ENCODE results near the gene CYB561D2. TPM values are rescaled to one million over a fixed set of nuclear protein-coding genes. Genes with fewer than 3 reads are reported as not detected.

CYB561D2 gene
- total RNA-seq, 1 experiment from 2014 or later: 32.8 TPM

DNA sequence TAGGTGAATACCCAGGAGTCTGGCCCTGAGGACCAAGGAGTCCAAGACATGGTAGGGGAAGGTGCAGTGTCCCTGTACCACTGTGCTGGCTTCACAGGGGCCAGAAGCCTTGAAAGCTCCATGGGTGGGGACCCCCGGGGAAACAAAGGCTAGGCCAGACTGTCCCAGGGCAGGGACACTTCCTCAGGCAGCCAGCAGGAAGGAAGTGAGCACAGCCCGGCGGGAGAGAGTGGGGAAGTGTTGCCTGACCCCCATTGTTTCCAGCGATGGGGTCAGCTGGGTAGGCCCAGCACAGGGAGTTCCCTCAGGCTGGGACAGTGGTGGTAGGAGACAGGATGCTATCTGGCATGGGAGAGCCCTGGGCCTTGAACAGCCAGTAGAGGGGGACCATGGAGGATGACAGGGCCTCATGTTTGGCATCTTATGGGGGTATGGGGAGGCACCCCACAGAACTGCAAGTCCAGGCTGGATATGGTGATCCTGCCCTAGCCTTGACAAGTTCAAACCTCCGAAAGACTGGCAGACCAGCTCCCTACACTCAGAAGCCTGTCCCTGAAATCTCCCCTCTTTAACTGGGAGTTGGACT, 27.0 kb upstream of the CYB561D2 start:
- DNase-seq (ENCODE audit: low read depth): no peak

DNA sequence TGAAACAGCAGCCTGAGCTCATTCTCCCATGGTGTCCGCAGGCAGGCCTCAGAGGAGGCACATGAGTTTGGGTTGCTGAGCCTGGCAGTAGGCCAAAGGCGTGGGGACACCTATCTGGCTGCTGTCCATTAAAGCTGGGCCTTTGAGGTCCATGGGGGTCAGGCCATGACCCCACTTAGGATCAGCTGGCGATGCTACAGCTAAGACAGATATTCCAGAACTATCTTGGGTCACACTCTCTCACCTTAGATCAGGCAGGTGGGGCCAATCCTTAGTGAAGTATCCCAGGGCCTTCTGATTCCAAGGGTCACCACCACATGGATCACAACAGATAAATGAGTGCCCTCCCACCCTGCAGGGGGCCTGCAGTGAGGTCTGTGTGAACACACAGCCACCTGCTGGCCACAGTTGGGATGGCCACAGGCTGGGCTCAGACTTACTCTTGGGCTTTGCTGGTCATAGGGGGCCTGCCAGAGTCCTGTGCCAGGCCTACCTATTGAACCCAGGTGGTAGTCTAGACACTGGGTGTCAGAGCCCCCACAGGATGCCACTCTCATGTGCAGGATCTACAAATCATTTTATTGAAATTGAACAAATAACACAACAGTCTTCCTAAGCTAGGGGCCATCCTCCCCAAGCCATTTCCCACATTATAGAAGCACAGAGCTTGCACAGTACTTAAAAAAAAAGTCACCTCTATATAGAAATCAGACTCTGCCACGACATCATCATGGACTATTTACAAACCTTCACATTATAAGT, 26.1 kb upstream of the CYB561D2 start:
- DNase-seq (ENCODE audit: low read depth): peak; percentile 49

DNA sequence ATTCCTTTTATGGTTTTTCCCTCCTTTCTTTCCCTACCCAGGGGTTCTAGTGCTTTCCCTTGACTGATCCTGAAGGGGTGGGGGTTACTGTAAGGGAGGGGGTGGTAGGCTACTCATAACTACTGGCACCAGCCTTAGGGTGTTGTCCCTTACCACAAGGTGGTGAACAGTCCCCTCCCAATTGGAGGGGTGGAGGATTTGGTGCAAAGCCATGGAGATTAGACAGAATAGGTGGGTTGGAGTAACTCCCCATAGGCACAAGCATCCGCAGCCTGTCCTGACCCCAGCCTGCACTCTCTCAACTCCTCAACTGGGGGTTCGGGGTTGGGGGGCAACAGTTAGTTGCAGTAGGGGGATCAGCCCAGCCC, 25.6 kb upstream of the CYB561D2 start:
- DNase-seq (ENCODE audit: low read depth): no peak

DNA sequence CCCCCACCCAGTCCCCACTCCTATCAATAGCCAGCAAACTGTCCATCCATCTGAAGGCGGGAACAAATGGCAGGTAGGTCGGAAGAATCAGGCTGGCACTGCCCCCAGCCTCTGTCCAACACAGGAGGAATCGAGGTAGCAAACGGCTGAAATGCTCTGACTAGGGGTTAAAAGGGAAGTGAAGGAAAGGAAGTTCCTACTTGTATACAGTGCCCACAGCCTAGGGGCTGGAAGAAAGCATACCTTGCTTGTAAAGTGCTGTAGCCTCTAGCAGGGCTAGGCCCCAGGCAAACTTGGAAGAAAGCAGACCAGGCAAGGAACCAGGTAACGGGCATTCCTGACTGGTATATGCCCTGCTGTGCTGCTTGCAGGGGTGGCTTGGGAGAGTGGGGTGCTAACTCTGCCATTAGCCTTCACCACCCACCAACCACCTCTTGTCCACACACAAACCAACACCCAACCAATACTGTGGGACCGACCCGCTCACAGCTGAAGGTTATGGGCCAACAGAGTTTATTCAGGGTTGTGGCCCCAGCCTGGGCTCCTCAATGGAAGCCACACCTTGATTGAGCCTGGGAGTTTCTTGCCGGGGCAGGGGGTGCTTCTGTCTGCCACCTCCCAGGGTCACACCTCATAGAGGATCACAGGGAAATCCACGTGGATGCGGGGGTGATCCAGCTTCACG, 25.0 kb upstream of the CYB561D2 start:
- DNase-seq (ENCODE audit: low read depth): no peak

DNA sequence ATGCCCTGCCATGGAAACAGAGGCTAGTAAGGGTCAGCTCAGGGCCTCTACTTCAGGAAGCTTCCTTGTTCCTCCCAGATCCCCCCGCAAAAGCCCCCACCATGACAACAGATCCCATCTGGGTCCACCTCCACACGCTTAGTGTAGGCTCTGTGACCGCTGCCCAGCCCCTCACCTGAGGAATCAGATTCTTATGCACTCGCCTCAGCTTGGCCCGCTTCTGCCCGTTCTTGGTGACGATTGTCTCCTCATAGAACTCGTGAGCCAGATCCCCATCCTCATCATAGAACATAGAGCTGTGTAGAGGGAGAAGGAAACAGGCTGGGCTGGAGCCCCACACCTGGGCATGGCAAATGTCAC, 24.5 kb upstream of the CYB561D2 start:
- no peak for DNase-seq (ENCODE audit: low read depth)

DNA sequence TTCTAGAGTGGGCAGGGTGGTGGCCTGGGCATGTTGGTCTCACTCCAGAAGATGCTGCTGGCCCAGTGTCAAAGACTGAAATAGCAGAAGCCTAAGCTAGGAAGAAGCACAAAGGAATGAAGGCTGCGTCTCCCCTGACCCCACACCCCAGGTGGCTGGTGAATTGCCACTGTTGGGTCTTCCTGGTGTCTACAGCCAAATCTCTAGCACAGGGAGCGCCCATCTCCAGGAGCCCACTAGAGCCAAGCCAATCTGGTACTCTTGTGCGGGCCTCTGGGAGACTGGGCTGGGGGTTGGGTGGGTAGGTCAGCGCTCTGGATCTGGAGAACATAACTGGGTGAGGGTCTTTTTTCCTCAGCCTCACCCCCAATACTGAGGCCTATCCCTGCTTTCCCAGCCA, 23.5 kb upstream of the CYB561D2 start:
- DNase-seq (ENCODE audit: low read depth): no peak

DNA sequence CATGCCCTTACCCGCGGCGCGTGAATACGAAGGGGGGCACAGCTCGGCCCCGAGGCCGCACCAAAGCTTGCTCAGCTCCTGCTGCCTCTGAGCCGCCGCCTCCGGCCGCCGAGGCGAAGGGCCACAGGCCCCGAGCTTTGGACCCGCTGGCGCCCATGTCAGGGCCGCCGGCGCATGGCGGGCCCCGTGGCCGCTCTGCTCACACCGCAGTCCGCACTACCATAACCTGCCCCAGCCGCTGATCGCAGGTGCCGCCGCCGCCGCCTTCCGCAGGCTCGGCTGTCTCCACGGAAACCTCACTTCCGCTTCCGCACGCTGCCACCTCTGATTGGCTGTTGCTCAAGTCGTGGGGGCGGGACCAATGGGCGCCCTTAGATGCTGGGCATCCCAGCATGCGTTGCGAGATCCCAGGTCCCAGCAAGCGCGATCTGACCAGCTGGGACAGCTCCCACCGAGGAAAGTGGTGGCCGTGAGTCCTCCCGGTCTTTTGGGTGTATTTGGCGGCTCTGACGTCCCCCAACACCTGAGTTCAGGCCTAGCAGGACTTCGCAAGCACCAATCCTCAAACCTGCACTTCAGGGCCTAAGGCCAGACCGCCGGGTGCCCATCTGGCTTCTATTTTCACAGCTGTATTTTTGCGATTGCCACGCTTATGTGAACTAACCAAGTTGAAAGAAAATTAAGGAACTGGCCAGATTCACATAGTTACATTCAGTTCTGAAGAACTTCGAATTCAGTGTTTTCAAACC, 22.5 kb upstream of the CYB561D2 start, which contains the start of gene TUSC2:
Gene TUSC2, minus strand, starts transcription at position 281 of the 749 bp plus-strand sequence. Its CDS starts 124 bp downstream, at position 157.
- peak; percentile 94 for DNase-seq (ENCODE audit: low read depth)

DNA sequence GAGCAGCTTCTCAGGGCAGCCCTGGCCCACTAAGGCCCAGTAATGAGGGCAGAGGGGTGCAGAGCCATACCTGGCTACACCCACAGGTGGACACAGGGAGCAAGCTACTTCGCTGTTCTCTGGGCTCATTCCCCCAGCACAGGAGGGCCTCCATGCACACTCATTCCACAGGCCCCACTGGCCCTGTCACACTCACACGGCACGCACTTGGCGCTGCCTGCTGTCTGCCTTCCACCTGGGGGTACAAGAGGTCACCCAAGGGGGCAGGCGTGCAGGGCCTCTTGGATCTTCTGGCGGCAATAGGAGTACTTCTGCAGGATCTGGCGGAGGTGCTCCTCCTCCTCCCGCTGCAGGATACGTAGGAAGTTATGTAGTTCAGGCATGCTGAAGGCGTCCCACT, 20.3 kb upstream of the CYB561D2 start:
- DNase-seq (ENCODE audit: low read depth): no peak

DNA sequence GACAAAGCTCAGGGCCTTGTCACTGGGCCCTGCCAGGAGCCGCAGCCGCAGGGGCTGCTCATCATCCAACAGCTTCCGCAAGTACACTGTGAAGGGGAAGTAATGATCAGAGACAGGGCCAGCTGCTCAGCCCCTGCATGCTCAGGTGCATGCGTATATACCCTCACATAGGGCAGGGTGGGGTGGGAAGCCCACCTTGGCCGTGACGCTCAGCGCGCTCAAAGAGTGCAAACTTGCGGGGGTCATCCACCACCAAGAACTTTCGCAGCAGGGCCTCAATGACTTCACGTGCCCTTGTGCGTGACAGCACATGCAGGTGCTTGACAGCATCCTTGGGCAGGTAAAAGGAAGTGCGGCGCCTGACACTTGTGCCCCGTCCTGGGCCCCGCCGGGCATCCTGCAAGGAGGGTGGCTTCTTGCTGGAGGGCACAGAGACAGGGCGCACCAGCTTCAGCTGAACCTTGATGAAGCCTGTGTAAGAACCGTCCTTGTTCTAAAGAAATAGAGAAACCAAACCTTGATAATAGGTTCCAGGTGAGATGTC, 19.2 kb upstream of the CYB561D2 start:
- no peak for DNase-seq (ENCODE audit: low read depth)

DNA sequence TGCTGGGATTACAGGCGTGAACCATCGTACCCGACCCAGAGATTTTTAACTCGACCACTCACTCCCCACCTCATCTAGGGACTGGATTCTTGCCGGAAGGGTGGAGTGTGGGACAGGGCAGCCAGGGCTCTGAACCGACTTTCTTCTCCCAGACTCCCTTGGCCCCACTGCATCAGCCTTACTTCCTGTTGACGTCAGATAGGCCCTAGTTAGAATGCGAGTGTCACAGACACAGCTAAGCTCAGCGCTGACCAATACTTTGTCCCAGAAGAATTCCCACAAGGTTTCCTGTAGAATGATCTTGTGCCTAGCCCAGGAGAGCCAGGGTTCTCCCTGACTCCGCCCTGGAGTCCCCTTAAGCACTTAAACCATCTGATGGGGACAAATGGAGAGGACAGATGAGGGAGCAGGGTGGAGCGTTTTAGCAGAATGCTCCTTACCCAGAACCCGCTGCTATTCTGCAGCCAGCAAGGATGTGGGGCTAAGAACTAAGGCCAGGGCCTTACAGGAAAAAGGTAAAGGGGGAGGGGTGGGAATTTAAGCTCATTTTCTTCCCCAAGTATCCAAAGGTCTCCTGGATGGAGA, 16.8 kb upstream of the CYB561D2 start:
- DNase-seq (ENCODE audit: low read depth): no peak

DNA sequence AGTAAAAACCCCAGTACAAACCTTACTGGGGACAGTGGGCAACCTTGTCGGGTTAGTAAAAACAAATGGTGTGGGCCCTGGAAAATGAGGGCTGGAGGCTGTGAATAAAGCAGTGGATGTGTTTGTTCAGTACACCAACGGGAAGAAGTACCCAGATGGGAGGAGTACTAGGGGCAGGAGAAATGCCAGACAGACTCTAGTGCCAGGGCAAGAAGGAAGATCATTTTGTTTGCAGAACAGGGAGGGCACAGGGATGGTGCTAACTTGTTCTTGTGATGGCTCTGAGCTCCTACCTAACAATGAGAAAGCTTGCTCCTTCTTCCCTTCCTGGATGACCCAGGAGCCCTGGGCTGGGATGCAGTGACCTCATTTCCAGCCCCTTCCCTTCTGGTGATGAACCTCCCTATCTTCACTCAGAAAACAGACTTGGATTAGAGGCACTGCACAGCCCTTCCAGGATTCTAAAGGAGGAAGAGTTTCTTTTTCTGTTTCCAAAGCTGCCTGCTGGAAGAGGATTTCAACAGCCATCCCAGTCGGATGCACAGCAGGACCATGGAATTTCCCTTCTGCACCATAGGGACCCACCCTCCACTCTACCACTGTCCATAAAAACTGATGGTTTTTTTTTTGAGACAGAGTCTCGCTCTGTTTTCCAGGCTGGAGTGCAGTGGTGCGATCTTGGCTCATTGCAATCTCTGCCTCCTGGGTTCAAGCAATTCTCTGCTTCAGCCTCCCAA, 16.2 kb upstream of the CYB561D2 start:
- DNase-seq (ENCODE audit: low read depth): no peak

DNA sequence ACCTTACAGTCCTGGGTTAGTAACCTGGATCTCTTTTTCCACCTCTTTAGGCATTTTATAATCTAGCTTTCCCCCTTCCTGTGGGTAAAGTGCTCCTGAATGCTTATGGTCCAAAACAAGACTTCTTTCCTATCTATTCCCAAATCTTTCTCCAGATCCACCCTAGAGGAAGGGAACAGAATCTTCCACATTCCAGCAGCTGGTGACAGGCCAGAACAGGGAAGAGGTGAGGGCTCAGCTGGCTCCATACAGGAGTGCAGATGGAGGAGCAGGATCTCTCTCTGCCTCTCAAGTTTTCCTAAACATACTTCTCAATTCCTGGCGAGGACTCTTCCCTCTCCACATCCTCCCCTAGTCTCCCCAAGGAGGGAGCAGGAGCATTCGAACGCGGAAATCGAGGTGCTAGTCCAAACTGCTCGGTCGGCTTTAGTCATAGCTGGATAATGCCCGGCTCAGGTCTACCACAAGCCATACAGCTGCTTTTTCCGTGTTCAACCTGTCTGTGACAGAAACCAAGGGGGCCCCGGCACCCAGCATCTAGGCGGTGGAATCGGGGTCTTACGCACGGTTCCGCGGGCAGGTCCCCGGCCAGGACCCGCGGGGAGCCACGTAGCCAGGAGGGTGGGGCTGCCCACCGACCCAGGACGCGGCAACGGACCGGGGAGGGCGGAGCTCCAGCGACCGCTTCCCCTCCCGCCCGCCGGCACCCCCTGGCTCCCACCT, 14.0 kb upstream of the CYB561D2 start:
- peak; percentile 44 for DNase-seq (ENCODE audit: low read depth)

DNA sequence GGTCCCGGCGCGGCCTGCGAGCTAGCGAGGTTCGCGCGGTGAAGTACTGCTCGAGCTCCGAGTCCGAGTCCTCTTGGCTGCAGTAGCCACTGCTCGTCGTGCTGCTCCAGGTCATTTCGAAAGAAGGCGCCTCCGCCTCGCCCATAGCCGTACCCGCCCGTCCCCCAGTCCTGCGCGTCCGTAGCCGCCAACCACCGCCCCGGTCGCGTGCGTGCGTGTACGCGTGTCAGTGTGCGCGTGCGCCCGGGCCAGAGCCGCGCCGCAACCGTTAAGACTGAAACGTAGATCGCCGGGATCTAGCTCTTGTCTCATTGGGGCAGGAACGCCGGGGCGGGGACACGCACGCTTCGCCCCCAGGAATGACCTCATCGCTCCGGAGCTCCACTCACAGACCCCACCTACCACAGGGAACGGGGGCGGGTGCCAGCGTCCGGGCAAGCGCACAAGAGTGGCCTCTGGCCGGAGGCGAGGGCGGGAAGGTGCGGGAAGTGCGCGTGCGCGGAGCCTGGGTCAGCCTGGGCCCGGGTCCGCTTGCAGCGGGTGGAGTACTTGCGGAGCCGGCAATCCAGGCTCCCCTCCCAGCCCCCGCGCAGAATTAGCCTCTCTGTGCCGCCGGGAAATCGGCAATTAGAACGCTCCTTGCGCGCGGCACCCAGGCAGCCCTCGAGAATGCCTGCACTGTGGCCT, 13.3 kb upstream of the CYB561D2 start:
- DNase-seq (ENCODE audit: low read depth): peak; percentile 97

DNA sequence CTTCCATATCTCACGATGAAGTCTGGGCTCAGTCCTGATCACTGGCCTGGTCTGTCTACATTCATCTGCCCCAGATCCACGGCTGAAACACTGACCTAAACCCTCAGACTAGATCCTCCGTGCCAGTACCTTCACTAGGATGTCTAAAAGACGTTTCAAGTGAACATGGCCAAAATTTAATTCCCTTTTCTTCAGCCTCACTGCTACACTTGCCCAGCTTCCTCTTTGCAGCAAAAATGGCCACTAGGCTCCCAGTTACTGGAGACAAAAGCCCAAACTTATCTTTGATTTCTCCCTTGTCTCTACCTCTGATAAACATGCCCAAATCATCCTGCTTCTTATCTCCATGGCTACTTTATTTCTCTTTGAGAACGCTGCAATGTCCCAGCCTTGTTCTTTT, 11.7 kb upstream of the CYB561D2 start:
- no peak for DNase-seq (ENCODE audit: low read depth)

DNA sequence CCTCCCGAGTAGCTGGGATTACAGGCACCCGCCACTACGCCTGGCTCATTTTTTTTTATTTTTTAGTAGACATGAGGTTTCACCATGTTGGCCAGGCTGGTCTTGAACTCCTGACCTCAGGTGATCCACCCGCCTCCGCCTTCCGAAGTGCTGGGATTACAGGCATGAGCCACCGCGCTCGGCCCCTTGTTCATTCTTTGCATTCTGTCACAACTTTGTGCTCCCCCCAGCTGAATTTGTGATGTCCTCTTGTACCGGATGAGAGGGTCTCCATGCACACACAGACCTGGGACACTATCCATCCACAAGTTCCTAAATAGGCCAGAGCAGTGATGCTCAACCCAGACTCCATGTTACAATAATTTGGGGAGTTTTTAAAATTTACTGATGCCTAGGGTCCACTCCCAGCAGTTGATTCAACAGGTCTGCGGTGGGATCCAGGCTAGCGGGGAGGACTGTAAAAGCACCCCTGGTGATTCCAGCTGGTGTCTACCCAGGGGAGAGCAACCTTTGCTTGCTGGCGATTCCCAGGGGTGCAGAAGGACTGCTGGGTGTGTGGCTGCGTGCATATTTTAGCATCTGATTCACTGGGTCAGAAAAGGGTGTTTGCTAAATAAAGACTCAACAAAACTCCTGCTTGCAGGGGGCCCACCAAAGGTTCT, 11.0 kb upstream of the CYB561D2 start:
- no peak for DNase-seq (ENCODE audit: low read depth)

DNA sequence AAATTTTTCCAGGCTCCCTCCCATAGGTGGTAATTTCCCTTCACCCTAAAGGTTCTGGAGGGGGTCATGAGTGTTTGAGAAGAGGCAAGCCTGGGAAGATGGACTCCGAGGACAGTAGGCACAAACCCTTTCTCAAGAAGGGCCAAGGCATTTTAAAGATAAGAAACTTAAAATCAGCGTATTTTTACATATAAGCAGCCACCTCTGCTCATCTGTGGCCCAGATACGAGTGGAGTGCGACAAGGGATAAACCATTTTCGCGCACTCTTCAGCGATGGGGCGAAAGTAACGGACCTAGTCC, 10.6 kb upstream of the CYB561D2 start:
- no peak for DNase-seq (ENCODE audit: low read depth)

DNA sequence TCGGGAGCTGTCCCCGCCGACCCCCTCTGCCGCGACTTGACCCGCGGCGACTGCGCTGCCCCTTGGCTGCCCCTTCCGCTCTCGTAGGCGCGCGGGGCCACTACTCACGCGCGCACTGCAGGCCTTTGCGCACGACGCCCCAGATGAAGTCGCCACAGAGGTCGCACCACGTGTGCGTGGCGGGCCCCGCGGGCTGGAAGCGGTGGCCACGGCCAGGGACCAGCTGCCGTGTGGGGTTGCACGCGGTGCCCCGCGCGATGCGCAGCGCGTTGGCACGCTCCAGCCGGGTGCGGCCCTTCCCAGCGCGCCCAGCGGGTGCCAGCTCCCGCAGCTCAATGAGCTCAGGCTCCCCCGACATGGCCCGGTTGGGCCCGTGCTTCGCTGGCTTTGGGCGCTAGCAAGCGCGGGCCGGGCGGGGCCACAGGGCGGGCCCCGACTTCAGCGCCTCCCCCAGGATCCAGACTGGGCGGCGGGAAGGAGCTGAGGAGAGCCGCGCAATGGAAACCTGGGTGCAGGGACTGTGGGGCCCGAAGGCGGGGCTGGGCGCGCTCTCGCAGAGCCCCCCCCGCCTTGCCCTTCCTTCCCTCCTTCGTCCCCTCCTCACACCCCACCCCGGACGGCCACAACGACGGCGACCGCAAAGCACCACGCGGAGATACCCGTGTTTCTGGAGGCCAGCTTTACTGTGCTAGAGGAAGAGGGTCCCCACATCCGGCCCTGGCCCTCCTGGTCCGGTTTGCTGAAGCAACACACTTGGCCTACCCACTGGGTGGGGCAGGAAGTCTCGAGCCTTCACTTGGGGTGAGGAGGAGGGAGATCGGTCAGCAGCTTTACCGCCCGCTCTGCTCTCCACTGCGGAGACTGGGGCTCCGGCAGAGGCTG, 10.0 kb upstream of the CYB561D2 start, which contains the start of gene RASSF1:
Gene RASSF1, minus strand, starts transcription at position 389 of the 882 bp plus-strand sequence. Its CDS starts 31 bp downstream, at position 358.
- no peak for DNase-seq (ENCODE audit: low read depth)

DNA sequence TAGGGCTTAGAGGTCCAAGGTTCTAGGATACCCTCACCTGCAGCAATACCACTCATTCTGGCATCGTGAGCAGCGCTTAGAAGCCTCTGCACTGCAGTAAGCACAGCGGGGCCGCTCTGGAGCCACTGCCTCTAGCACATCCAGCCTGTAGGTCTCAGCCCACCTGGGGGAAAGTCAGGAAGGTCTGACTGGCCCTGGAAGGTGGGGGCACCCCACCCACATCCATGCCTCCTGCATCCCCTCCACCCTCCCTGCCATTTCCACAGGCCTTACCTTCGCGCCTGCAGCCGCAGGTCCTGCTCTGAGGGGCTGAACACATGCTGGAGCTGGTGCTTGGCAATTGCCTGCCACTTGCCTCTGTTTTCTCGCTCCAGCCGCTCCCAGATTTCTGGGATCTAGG, 9.1 kb upstream of the CYB561D2 start:
- no peak for DNase-seq (ENCODE audit: low read depth)

Measured in M059J (cell line).